KMS-11 (cell line): ENCODE results near the gene DDA1.
A peak's percentile ranks its signal among the peaks of the same experiment; 100 is the strongest.

ENCODE experiments used
- H2AFZ ChIP-seq: fragments of 200-600 bp; sonication (generic); 2 replicates; pipeline ENCODE4 v1.6.1; 2016; ENCODE audit warnings: antibody characterized with exemption, mixed run types, low read depth
- H3K27ac ChIP-seq: fragments of 200-600 bp; sonication (generic); 2 replicates; pipeline ENCODE4 v1.6.1; 2016; ENCODE audit warnings: mild to moderate bottlenecking, mixed run types
- H3K27me3 ChIP-seq: fragments of 200-600 bp; sonication (generic); 2 replicates; pipeline ENCODE4 v1.6.1; 2017; ENCODE audit warnings: mild to moderate bottlenecking, low read depth, mixed run types, moderate library complexity; ENCODE audit not compliant: insufficient read depth
- H3K36me3 ChIP-seq: fragments of 200-600 bp; sonication (generic); 2 replicates; pipeline ENCODE4 v1.6.1; 2017; ENCODE audit warnings: mild to moderate bottlenecking, mixed run types; ENCODE audit not compliant: insufficient read depth
- H3K4me1 ChIP-seq: fragments of 200-600 bp; sonication (generic); 2 replicates; pipeline ENCODE4 v1.6.1; 2016; ENCODE audit warnings: mild to moderate bottlenecking, low read depth, mixed run types; ENCODE audit not compliant: poor library complexity, severe bottlenecking
- H3K4me2 ChIP-seq: fragments of 200-600 bp; sonication (generic); 2 replicates; pipeline ENCODE4 v1.7.0; 2016; ENCODE audit warnings: mild to moderate bottlenecking, mixed run types
- H3K4me3 ChIP-seq: fragments of 200-600 bp; sonication (generic); IDR thresholded peaks from 2 replicates; pipeline ENCODE4 v1.6.1; 2017; ENCODE audit warnings: low read depth, low read length, mixed read lengths; ENCODE audit not compliant: insufficient read depth
- H3K79me2 ChIP-seq: fragments of 200-600 bp; sonication (generic); 2 replicates; pipeline ENCODE4 v1.6.1; 2016; ENCODE audit warnings: low read depth, mixed run types; ENCODE audit not compliant: insufficient read depth
- H3K9ac ChIP-seq: fragments of 200-600 bp; sonication (generic); 2 replicates; pipeline ENCODE4 v1.6.1; 2016; ENCODE audit warnings: mild to moderate bottlenecking, mixed run types
- H4K20me1 ChIP-seq: fragments of 200-600 bp; sonication (generic); 2 replicates; pipeline ENCODE4 v1.6.1; 2016; ENCODE audit warnings: mild to moderate bottlenecking, mixed run types; ENCODE audit not compliant: insufficient read depth
- TF ChIP-seq, protein P1 (sequence below): fragments of 200-600 bp; sonication (generic); conservative IDR thresholded peaks from 2 replicates; pipeline ENCODE4 v1.6.1; 2017; ENCODE audit warnings: low read depth, mild to moderate bottlenecking, antibody characterized with exemption, low read length, moderate library complexity, mixed read lengths

The DDA1 gene

GRCh38 chr19:17332677-17333581 is 23.6 kb downstream of the DDA1 start:
- Histone ChIP-seq H3K36me3 (no peaks in the 10 kb centered on the region), H3K27ac (no peak overlapping the region), H4K20me1 (no peaks in the 10 kb centered on the region), H2AFZ (no peak overlapping the region), H3K4me1 (peaks cover 19% of the 10 kb centered on the region), H3K9ac (no peak overlapping the region), H3K79me2 (no peaks in the 10 kb centered on the region), H3K27me3 (no peaks in the 10 kb centered on the region), H3K4me2 (no peak overlapping the region), H3K4me3 (no peak overlapping the region)
- TF ChIP-seq, protein P1, sequence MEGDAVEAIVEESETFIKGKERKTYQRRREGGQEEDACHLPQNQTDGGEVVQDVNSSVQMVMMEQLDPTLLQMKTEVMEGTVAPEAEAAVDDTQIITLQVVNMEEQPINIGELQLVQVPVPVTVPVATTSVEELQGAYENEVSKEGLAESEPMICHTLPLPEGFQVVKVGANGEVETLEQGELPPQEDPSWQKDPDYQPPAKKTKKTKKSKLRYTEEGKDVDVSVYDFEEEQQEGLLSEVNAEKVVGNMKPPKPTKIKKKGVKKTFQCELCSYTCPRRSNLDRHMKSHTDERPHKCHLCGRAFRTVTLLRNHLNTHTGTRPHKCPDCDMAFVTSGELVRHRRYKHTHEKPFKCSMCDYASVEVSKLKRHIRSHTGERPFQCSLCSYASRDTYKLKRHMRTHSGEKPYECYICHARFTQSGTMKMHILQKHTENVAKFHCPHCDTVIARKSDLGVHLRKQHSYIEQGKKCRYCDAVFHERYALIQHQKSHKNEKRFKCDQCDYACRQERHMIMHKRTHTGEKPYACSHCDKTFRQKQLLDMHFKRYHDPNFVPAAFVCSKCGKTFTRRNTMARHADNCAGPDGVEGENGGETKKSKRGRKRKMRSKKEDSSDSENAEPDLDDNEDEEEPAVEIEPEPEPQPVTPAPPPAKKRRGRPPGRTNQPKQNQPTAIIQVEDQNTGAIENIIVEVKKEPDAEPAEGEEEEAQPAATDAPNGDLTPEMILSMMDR: no peak

DNA sequence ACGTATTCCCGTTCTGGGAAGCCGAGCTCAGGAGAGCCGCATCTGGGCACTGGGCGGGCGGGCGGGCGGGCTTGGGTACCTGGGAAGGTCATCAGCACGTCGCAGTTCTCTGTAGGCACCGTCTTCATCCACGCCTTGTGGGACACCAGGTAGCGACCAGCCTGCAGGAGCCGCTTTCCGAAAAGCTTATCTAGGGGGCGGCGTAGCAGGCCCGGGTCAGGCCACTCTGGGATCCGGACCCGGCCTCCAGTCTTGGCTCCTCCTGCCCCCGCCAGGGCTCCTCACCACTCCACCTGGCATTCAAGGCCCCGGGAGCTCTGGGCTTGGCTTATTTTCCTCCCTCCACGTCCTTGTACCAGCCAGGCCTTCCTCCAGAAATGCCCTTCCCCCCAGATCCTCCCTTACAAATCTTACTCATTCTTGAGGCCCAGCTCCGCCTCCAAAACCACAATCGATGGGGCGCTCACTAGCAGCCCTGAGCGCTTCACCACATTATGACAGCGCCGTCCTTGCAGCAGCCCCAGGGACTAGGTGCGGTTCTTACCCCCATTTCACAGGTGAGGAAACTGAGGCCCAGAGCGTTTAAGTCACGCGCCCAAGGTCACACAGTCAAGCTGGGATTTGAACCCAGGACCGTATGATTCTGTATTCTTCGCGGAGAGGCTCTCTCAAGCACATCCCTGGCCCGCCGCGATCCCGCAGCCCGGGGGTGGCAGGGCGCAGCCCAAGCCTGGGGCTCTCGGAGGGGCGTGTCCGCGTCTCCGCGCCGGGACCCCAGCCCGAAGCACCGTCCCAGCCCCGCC is 24.4 kb downstream of the DDA1 start:
- no peaks in the 10 kb centered on the region for H3K79me2 ChIP-seq
- peak overlapping the region; percentile 78 for H3K4me2 ChIP-seq
- no peaks in the 10 kb centered on the region for H4K20me1 ChIP-seq
- H2AFZ ChIP-seq: peak overlapping the region; percentile 88
- no peaks in the 10 kb centered on the region for H3K36me3 ChIP-seq
- H3K9ac ChIP-seq: peak overlapping the region; percentile 66
- H3K4me1 ChIP-seq: peaks cover 19% of the 10 kb centered on the region
- H3K4me3 ChIP-seq: no peak overlapping the region
- peak overlapping the region; percentile 60 for H3K27ac ChIP-seq
- H3K27me3 ChIP-seq: no peaks in the 10 kb centered on the region
- TF ChIP-seq, protein P1: no peak

DNA sequence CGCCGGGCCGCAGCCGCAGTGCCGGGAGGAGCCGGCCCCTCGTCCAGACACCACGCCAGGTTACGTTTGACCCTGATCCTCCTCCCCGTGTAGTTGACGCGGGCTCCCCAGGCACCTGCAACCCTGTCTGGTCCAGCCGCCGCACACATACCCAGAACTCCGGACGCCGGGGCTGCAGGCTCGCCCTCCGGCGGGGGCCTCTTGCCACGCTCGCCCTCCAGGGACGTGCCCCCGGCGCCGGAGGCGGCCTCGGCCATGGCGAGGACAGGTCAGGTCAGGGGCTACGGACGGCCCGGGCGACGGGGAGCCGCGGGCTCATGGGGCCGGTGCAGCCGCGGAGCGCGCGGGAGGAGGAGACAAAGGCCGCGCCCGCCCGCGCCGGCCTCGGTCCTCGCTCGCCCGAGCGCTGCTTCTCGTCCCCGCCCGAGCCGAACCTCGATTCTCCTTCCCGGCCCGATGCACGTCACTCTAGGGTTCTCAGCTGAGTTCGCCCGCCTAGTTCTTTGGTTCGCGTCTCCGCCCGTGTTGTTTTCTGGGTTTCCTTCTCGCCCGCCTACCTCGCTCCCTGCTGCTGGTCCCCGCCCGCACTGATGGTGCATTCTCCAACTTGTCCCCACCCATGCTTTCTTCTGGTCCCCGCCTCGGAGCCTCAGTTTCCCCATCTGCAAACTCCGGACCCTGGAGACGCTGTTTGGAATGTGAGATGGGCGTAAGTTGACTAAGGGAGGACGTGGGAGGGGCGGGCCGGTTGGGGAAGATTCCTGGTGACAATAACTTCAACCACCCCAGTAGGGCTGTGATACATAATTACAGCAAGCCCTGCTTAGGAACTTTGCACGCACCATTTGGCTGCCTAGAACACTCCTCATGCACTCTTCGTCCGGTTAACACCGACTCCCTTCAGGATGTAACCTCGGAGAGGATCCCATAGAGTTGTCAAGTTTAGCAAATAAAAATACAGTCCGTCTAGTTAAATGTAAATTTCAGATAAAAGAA is 25.3 kb downstream of the DDA1 start, which contains the start of gene ANO8:
ANO8 (minus strand) TSS at position 442 of the 996 bp plus-strand sequence; CDS start at position 257, 185 bp downstream.
- peak within 1 kb of the TSS; percentile 83 for H3K4me2 ChIP-seq
- H2AFZ ChIP-seq: peak within 1 kb of the TSS; percentile 88
- no peaks in the 10 kb centered on the region for H3K27me3 ChIP-seq
- H3K4me1 ChIP-seq: peaks cover 19% of the 10 kb centered on the region
- H3K27ac ChIP-seq: peak within 1 kb of the TSS; percentile 60
- no peaks in the 10 kb centered on the region for H3K36me3 ChIP-seq
- no peaks in the 10 kb centered on the region for H3K79me2 ChIP-seq
- H4K20me1 ChIP-seq: no peaks in the 10 kb centered on the region
- TF ChIP-seq, protein P1: no peak
- no peak within 1 kb of the TSS for H3K4me3 ChIP-seq
- H3K9ac ChIP-seq: peak within 1 kb of the TSS; percentile 66

DNA sequence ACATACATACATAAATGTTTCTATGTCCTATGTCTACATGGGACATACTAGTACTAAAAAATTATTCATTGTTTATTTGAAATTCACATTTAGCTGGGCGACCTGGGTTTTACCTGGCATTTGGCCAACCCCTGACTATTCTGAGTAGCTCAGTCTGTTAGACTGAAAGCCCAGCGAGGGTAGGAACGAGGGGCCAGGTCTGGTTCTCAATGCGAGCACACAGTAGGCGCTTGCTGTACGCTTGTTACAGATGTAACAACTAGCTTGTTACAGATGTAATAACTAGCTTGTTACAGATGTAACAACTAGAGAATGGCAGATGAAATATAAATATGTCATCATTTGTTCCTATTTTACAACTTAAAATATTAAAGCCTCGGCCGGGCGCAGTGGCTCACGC is 26.2 kb downstream of the DDA1 start:
- peaks cover 19% of the 10 kb centered on the region for H3K4me1 ChIP-seq
- H4K20me1 ChIP-seq: no peaks in the 10 kb centered on the region
- no peak overlapping the region for H3K27ac ChIP-seq
- H3K4me2 ChIP-seq: peak overlapping the region; percentile 83
- no peaks in the 10 kb centered on the region for H3K79me2 ChIP-seq
- TF ChIP-seq, protein P1: no peak
- H3K9ac ChIP-seq: no peak overlapping the region
- no peak overlapping the region for H3K4me3 ChIP-seq
- no peaks in the 10 kb centered on the region for H3K27me3 ChIP-seq
- peak overlapping the region; percentile 88; the same call in 1 of the 2 replicates for H2AFZ ChIP-seq
- H3K36me3 ChIP-seq: no peaks in the 10 kb centered on the region
